Measurements from ENCODE around the gene CHST4.
A peak's percentile ranks its signal among the peaks of the same experiment; 100 is the strongest.

The CHST4 gene

GRCh38 chr16:71490361-71490760, 35.9 kb upstream of the CHST4 start:
- TF ChIP-seq, protein P1, sequence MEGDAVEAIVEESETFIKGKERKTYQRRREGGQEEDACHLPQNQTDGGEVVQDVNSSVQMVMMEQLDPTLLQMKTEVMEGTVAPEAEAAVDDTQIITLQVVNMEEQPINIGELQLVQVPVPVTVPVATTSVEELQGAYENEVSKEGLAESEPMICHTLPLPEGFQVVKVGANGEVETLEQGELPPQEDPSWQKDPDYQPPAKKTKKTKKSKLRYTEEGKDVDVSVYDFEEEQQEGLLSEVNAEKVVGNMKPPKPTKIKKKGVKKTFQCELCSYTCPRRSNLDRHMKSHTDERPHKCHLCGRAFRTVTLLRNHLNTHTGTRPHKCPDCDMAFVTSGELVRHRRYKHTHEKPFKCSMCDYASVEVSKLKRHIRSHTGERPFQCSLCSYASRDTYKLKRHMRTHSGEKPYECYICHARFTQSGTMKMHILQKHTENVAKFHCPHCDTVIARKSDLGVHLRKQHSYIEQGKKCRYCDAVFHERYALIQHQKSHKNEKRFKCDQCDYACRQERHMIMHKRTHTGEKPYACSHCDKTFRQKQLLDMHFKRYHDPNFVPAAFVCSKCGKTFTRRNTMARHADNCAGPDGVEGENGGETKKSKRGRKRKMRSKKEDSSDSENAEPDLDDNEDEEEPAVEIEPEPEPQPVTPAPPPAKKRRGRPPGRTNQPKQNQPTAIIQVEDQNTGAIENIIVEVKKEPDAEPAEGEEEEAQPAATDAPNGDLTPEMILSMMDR (IDR thresholded peaks at IDR 0.05; ENCODE audit: extremely low read depth, missing control alignments), result no peak
- DNase-seq (ENCODE audit: low spot score), result no peak

DNA sequence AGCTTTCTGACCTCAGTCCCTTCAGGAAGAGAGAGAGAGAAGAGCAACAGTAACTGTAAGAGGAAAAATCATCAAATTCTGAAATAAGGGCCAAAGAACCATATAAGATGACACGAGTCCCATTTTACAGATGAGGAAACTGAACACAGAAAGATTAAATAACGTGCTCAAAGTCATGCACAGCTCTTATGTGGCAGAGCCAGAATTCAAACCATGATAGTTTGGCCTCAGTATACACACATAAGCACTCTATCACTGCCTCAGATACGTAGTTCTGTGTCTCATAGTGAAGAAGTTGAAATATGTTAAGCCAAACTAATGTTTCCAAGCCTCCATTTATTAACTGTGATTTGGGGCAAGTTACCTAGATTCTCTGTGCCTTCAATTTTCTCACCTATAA, 35.2 kb upstream of the CHST4 start:
- TF ChIP-seq, protein P1 (IDR thresholded peaks at IDR 0.05; ENCODE audit: extremely low read depth, missing control alignments), result no peak
- no peak for DNase-seq (ENCODE audit: low spot score)

DNA sequence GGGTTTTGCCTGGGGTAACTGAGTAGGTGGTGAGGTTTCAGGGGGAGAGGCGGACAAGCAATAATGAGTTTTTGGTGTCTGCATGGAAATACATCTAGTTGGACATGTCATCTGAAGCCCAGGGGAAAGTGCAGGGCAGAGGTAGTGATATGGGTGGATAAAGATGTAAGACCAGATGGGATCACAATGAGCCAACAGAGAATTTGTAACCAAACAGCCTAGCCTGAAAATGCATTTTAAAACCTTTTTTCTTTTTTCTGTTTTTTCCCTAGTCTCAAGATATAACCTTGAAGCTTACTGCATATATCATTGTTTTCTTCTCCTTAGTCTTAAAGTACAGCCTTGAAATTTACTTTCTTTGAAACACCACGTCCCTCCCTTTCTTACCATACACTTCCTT, 33.4 kb upstream of the CHST4 start:
- no peak for DNase-seq (ENCODE audit: low spot score)
- TF ChIP-seq, protein P1 (IDR thresholded peaks at IDR 0.05; ENCODE audit: extremely low read depth, missing control alignments), result no peak

DNA sequence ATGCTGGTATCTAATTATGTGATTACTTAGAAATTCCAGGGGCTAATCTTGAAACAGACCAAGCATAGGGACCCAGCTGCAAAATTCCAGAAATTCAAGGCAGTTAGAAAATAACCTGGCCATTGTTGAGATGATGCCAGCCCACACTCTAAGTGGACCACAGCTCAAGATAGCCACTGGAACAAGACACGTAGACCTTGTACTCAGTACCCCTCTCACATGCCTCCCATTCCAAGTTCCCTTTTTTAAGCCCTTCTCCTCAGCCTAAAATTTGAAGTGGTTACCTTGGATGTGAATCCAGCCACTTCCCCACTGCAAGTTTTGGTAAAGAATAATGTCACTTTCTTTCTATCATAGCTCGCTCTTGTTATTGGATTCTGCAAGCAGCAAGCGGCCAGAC, 33.0 kb upstream of the CHST4 start:
- no peak for DNase-seq (ENCODE audit: low spot score)

DNA sequence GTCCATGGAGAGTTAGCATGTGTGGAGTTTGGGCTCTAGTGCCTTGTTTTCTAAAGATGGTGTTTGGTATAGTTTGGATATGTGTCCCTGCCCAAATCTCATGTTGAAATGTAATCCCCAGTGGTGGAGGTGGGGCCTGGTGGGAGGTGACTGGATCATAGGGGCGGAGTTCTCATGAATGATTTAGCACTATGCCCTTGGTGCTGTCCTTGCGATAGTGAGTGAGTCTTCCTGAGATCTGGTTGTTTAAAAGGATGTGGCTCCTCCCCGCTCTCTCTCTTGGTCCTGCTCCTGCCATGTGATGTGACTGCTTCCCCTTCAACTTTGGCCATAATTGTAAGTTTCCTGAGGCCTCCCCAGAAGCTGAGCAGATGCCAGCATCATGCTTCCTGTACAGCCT, 28.2 kb upstream of the CHST4 start:
- TF ChIP-seq, protein P1 (IDR thresholded peaks at IDR 0.05; ENCODE audit: extremely low read depth, missing control alignments), result no peak
- DNase-seq (ENCODE audit: low spot score), result no peak

More for the DNA sequence above, 33.0 kb upstream of the CHST4 start:
- TF ChIP-seq, protein P1 (IDR thresholded peaks at IDR 0.05; ENCODE audit: extremely low read depth, missing control alignments), result no peak

DNA sequence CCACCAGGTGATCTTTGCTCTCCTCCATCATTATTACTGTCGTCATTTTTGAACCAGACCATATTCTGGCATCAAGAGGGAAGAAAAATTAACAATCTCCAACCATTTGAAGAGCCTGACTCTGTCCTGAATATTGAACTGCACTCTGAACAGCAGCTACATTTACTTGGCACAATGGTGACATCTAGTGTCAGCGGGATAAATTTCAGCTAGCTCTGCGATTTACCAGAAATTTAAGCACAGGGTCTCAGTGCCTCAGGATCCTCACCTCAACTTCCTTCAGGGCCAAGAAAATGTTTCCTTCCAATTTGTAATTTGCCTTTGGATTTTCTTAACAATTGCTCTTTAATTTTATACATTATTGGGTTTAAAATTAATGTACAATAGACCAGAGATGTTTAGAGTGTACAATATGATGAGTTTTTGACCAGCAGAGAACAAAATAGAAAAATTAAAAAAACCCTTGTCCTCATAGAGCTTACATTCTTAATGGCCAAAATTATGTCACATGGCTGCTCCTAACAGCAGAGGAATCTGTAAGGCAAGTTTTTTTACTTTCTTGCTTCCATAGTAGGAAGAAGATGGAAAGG, 26.4 kb upstream of the CHST4 start:
- peak; percentile 73 for DNase-seq (ENCODE audit: low spot score)
- TF ChIP-seq, protein P1 (IDR thresholded peaks at IDR 0.05; ENCODE audit: extremely low read depth, missing control alignments), result peak; percentile 70

DNA sequence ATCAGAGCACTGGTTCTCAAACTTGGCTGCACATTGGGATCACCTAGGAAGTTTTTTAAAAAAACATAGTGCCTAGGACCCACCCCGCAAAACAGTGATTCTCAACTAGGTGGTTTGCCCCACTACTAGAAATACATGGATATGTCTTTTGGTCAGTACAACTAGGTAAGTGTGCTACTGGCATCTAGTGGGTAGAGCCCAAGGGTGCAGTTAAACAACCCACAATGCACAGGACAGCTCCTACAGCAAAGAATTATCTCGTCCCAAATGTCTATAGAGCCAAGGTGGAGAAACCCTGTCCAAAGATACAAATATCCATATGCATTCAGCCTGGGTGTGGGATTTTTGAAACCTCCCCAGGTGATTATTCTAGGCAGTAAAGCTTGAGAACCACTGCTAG, 25.3 kb upstream of the CHST4 start:
- TF ChIP-seq, protein P1 (IDR thresholded peaks at IDR 0.05; ENCODE audit: extremely low read depth, missing control alignments), result no peak
- no peak for DNase-seq (ENCODE audit: low spot score)

Data from GM20000 (cell line).